Measurements from ENCODE around the gene FAU. TPM values are rescaled to one million over a fixed set of nuclear protein-coding genes. Genes with fewer than 3 reads are reported as not detected.
A peak's percentile ranks its signal among the peaks of the same experiment; 100 is the strongest.

FAU gene
- polyA plus RNA-seq, 3 donors: 732 to 1,153 (median 967) TPM

GRCh38 chr11:65095427-65095826 lies 26.5 kb downstream of the FAU start:
- 62 to 81% (median 80%) methylated on average over 22 of the region's 22 CpGs for WGBS, 3 donors
- no peak overlapping the region for H3K27ac ChIP-seq (ENCODE audit: low read depth, low read length)

GRCh38 chr11:65090628-65091027 lies 31.3 kb downstream of the FAU start:
- H3K27ac ChIP-seq (ENCODE audit: low read depth, low read length): no peak overlapping the region
- WGBS, 3 donors: 92 to 98% (median 95%) methylated on average over 4 of the region's 4 CpGs

GRCh38 chr11:65089621-65090020 lies 32.3 kb downstream of the FAU start:
- 88 to 96% (median 93%) methylated on average over 4 of the region's 4 CpGs for WGBS, 3 donors
- H3K27ac ChIP-seq (ENCODE audit: low read depth, low read length): no peak overlapping the region

GRCh38 chr11:65087827-65088226 lies 34.1 kb downstream of the FAU start:
- H3K27ac ChIP-seq (ENCODE audit: low read depth, low read length): no peak overlapping the region
- WGBS, 3 donors: 84 to 97% (median 91%) methylated on average over 12 to 15 of the region's 15 CpGs

GRCh38 chr11:65087216-65087615 lies 34.7 kb downstream of the FAU start:
- 69 to 92% (median 90%) methylated on average over 11 of the region's 11 CpGs for WGBS, 3 donors
- H3K27ac ChIP-seq (ENCODE audit: low read depth, low read length): no peak overlapping the region

- 92 to 94% (median 92%) methylated on average over 9 of the region's 9 CpGs for WGBS, 3 donors
- no peak overlapping the region for H3K27ac ChIP-seq (ENCODE audit: low read depth, low read length)
Observed at GRCh38 chr11:65086809-65087208, 35.1 kb downstream of the FAU start.

GRCh38 chr11:65085446-65085845 lies 36.5 kb downstream of the FAU start:
- 85 to 92% (median 86%) methylated on average over 4 of the region's 4 CpGs for WGBS, 3 donors
- no peak overlapping the region for H3K27ac ChIP-seq (ENCODE audit: low read depth, low read length)

GRCh38 chr11:65084598-65085375 lies 37.1 kb downstream of the FAU start:
- H3K27ac ChIP-seq (ENCODE audit: low read depth, low read length): no peak overlapping the region
- WGBS, 3 donors: 37 to 47% (median 44%) methylated on average over 23 of the region's 23 CpGs

- H3K27ac ChIP-seq (ENCODE audit: low read depth, low read length): peak within 1 kb of the TSS; percentile 91
- 0% methylated on average over 66 to 79 of the region's 79 CpGs for whole genome bisulfite sequencing, 3 donors
Observed at GRCh38 chr11:65083834-65084597, 37.9 kb downstream of the FAU start, which contains the start of the genes CDCA5 and ZFPL1. TSS of gene CDCA5 (minus strand) at chr11:65084040. CDS start at chr11:65083978, 62 bp downstream. TSS of gene ZFPL1 (plus strand) at chr11:65084222. CDS start at chr11:65084699, 477 bp downstream.

- WGBS, 3 donors: 4 to 6% (median 5%) methylated on average over 12 to 13 of the region's 13 CpGs
- no peak overlapping the region for H3K27ac ChIP-seq (ENCODE audit: low read depth, low read length)
Observed at GRCh38 chr11:65083134-65083833, 38.6 kb downstream of the FAU start.

- 89 to 93% (median 91%) methylated on average over 9 of the region's 9 CpGs for WGBS, 3 donors
- no peak overlapping the region for H3K27ac ChIP-seq (ENCODE audit: low read depth, low read length)
Observed at GRCh38 chr11:65078786-65079342, 43.1 kb downstream of the FAU start.

- WGBS, 3 donors: 34 to 59% (median 37%) methylated on average over 3 of the region's 3 CpGs
- H3K27ac ChIP-seq (ENCODE audit: low read depth, low read length): no peak overlapping the region
Observed at GRCh38 chr11:65078151-65078550, 43.8 kb downstream of the FAU start.

- 76 to 84% (median 82%) methylated on average over 4 of the region's 4 CpGs for WGBS, 3 donors
- no peak overlapping the region for H3K27ac ChIP-seq (ENCODE audit: low read depth, low read length)
Observed at GRCh38 chr11:65077451-65077850, 44.5 kb downstream of the FAU start.

- WGBS, 3 donors: 24 to 75% (median 72%) methylated on average over 1 of the region's 1 CpG
Observed at GRCh38 chr11:65072631-65072966, 49.3 kb downstream of the FAU start.

GRCh38 chr11:65071907-65072630 lies 49.9 kb downstream of the FAU start:
- no peak overlapping the region for H3K27ac ChIP-seq (ENCODE audit: low read depth, low read length)
- WGBS, 3 donors: 58 to 70% (median 67%) methylated on average over 4 of the region's 4 CpGs

More at GRCh38 chr11:65072631-65072966, 49.3 kb downstream of the FAU start:
- H3K27ac ChIP-seq (ENCODE audit: low read depth, low read length): no peak overlapping the region

Measured in adipose tissue (tissue), 3 donors.